HG03103 (cell line): ENCODE measurements around the gene WNT3A.
A peak's percentile ranks its signal among the peaks of the same experiment; 100 is the strongest.

ENCODE experiments used
- ATAC-seq: cut with Tn5 transposase; IDR thresholded peaks from one replicate; pipeline ENCODE4 v1.9.1; 2021; ENCODE audit warnings: low read depth; ENCODE audit not compliant: unreplicated experiment

WNT3A gene

GRCh38 chr1:228109073-228109961, 102.5 kb downstream of the WNT3A start, which contains the start of gene MRPL55:
Gene MRPL55, minus strand, starts transcription at chr1:228109299. Its CDS starts 1,039 bp downstream, at chr1:228108260.
- ATAC-seq = peak; percentile 80

- ATAC-seq = peak; percentile 16
Measured at GRCh38 chr1:228109962-228110488, 103.2 kb downstream of the WNT3A start.

GRCh38 chr1:228110556-228110955, 103.8 kb downstream of the WNT3A start:
- ATAC-seq = no peak
